Lower lobe of right lung (tissue), 2 donors: ENCODE data around the gene RALGAPA1. TPM values are rescaled to one million over a fixed set of nuclear protein-coding genes. Genes with fewer than 3 reads are reported as not detected.

Source experiments
- ATAC-seq, 2 donors: fragments of 200-7000 bp; cut with Tn5 transposase; one replicate each; pipeline ENCODE4 v1.9.1; 2020 to 2022; ENCODE audit warnings: mild to moderate bottlenecking in 2 of 2, moderate library complexity in 2 of 2
- DNase-seq: peaks from one replicate; pipeline ENCODE4 v3.0.0-alpha.2; 2020
- H3K27ac ChIP-seq: fragments of 200-600 bp; one replicate; pipeline ENCODE4 v1.8.0; 2022
- H3K27me3 ChIP-seq: fragments of 200-600 bp; one replicate; pipeline ENCODE4 v1.8.0; 2022; ENCODE audit warnings: low read depth
- H3K36me3 ChIP-seq: fragments of 200-600 bp; one replicate; pipeline ENCODE4 v1.8.0; 2022; ENCODE audit warnings: mild to moderate bottlenecking
- H3K4me1 ChIP-seq: fragments of 200-600 bp; one replicate; pipeline ENCODE4 v1.8.0; 2022
- H3K4me3 ChIP-seq: fragments of 200-600 bp; one replicate; pipeline ENCODE4 v1.8.0; 2022; ENCODE audit warnings: mild to moderate bottlenecking
- H3K9me3 ChIP-seq: fragments of 200-600 bp; one replicate; pipeline ENCODE4 v1.8.0; 2022
- CTCF ChIP-seq: fragments of 200-600 bp; IDR thresholded peaks from one replicate; pipeline ENCODE4 v1.8.0; 2022; ENCODE audit warnings: antibody characterized with exemption, mild to moderate bottlenecking
- intact Hi-C: fragments of 100-400 bp; cut with DNase I; formaldehyde crosslinking; loops from one replicate; pipeline ENCODE4 v1.11.0; 2022
- total RNA-seq: library from RNA; stranded (reverse); fragmentation: NEBNext Ultra II Directional; extraction: Animal tissue kit (Norgen Biotek cat#: 25700); gene quantifications from one replicate; pipeline ENCODE4 v1.2.1, GENCODE V29; 2021
- donor health status: DM: no; HTN: yes; CAD: no; lungs with severe emphysema.

RALGAPA1 gene
- total RNA-seq, 1 donor from 2014 or later: 64.9 TPM

- H3K9me3 ChIP-seq: no peaks in the 10 kb centered on the region
- peaks cover 60% of the 10 kb centered on the region for H3K36me3 ChIP-seq
- H3K27ac ChIP-seq: no peak overlapping the region
- DNase-seq (no peak), ATAC-seq (no peak)
- no peaks in the 10 kb centered on the region for H3K27me3 ChIP-seq
- H3K4me3 ChIP-seq: no peak overlapping the region
- no peak for TF ChIP-seq CTCF
- intact Hi-C loops: no loop called here
- no peaks in the 10 kb centered on the region for H3K4me1 ChIP-seq
These were observed 83.2 kb downstream of the RALGAPA1 start for GRCh38 chr14:35725930-35726329.

DNA sequence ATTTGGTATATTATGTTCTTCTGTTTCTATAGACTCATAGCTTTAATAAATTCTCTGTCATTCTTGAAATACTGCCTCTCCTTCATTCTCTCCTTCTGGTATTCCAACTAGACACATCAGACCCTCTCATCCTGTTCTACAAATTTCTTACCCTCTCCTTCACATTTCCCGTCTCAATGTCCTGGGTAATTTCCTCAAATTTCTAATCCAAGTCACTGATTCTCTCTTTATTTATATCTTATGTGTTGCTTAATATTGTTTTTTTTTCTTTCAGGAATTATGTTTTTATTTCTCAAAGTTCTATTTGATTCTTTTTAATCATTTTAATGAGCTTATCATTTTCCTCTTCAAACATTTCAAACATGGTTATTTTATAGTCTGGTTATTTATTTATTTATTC is 94.0 kb downstream of the RALGAPA1 start:
- Histone ChIP-seq H3K36me3 (peaks cover 47% of the 10 kb centered on the region), H3K27ac (no peak overlapping the region)

DNA sequence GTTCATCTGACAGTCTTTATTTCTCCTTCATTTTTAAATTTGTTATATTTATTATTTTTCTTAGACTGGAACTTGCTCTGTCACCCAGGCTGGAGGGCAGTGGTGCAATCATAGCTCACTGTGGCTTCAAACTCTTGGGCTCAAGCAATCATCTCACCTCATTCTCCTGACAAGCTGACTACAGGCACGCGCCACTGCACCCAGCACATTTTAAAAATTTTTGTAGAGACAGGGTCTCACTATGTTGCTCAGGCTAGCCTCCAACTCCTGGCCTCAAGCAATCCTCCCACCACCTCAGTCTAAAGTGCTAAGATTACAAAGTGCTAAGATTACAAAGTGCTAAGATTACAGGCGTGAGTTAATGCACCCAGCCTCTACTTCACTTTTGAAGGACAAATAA is 96.6 kb downstream of the RALGAPA1 start:
- DNase-seq (no peak), ATAC-seq (no peak)
- intact Hi-C loops: no loop called here
- Histone ChIP-seq H3K27me3 (no peaks in the 10 kb centered on the region), H3K27ac (no peak overlapping the region), H3K36me3 (peaks cover 38% of the 10 kb centered on the region), H3K4me1 (no peaks in the 10 kb centered on the region), H3K4me3 (no peak overlapping the region), H3K9me3 (no peaks in the 10 kb centered on the region)
- TF ChIP-seq CTCF: no peak

More for the DNA sequence above, 94.0 kb downstream of the RALGAPA1 start:
- DNase-seq: no peak
- no peak for ATAC-seq
- H3K9me3 ChIP-seq: no peaks in the 10 kb centered on the region
- no peaks in the 10 kb centered on the region for H3K4me1 ChIP-seq
- TF ChIP-seq CTCF: no peak
- intact Hi-C loops: no loop called here
- H3K4me3 ChIP-seq: no peak overlapping the region
- no peaks in the 10 kb centered on the region for H3K27me3 ChIP-seq

- no peak overlapping the region for H3K27ac ChIP-seq
- no peak for ATAC-seq
- H3K4me1 ChIP-seq: no peaks in the 10 kb centered on the region
- no peak for DNase-seq
- no peaks in the 10 kb centered on the region for H3K27me3 ChIP-seq
- intact Hi-C loops: no loop called here
- no peak overlapping the region for H3K4me3 ChIP-seq
- peaks cover 15% of the 10 kb centered on the region for H3K36me3 ChIP-seq
- H3K9me3 ChIP-seq: no peaks in the 10 kb centered on the region
- no peak for TF ChIP-seq CTCF
These were observed 101.0 kb downstream of the RALGAPA1 start for GRCh38 chr14:35708062-35708461.

DNA sequence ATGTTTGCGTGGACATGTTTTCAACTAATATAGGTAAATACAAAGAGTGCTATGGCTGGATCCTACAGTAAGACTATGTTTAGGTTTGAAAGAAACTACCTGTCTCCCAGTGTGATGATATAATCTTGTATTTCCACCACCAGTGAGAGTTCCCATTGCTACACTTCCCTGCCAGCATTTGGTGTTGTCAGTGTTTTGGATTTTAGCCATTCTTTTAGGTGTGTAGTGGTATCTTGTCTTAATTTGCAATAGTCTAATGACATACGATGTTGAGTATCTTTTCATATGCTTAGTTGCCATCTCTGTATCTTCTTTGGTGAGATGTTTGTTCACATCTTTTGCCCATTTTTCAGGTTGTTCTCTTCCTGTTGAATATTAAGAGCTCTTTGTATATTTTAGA is 103.5 kb downstream of the RALGAPA1 start:
- no peak for DNase-seq
- Histone ChIP-seq H3K4me1 (no peaks in the 10 kb centered on the region), H3K27me3 (no peaks in the 10 kb centered on the region), H3K27ac (no peak overlapping the region), H3K4me3 (no peak overlapping the region), H3K9me3 (no peaks in the 10 kb centered on the region), H3K36me3 (peaks cover 15% of the 10 kb centered on the region)
- no peak for TF ChIP-seq CTCF
- intact Hi-C loops: no loop called here
- ATAC-seq: no peak
